Measurements from ENCODE around the gene KIAA0513. TPM values are rescaled to one million over a fixed set of nuclear protein-coding genes. Genes with fewer than 3 reads are reported as not detected.

Gene KIAA0513
- total and polyA plus RNA-seq, 2 experiments from 2014 or later: 5.3 to 5.4 TPM

- in situ Hi-C loops (cut with MboI): no loop called here
Measured at GRCh38 chr16:85107083-85107482, 79.5 kb downstream of the KIAA0513 start.

GRCh38 chr16:85107532-85107931, 79.9 kb downstream of the KIAA0513 start:
- Histone ChIP-seq H3K4me3 (no peak overlapping the region), H3F3A (ENCODE audit: insufficient read depth) (no peaks in the 10 kb centered on the region), H3K4me2 (ENCODE audit: unreplicated experiment) (no peak overlapping the region), H3K9me2 (ENCODE audit: insufficient read depth) (no peaks in the 10 kb centered on the region), H4K20me1 (ENCODE audit: insufficient read depth) (no peaks in the 10 kb centered on the region), H3K27me3 (replicated peaks; ENCODE audit: insufficient read depth) (no peaks in the 10 kb centered on the region; the same call in 1 of the 2 replicates), H2AFZ (no peak overlapping the region), H3K36me3 (ENCODE audit: low read depth) (no peaks in the 10 kb centered on the region), H3K9ac (no peak overlapping the region), H3K79me2 (ENCODE audit: insufficient read depth) (no peaks in the 10 kb centered on the region), H3K4me1 (ENCODE audit: insufficient read depth) (no peaks in the 10 kb centered on the region), H3K9me3 (ENCODE audit: low read depth) (no peaks in the 10 kb centered on the region), H3K27ac (no peak overlapping the region)
- TF ChIP-seq EZH2 (IDR thresholded peaks at IDR 0.05; ENCODE audit: insufficient read depth, poor library complexity, severe bottlenecking) (no peak), EZH2phosphoT487 (IDR thresholded peaks at IDR 0.05; ENCODE audit: insufficient read depth, low read depth) (no peak)
- WGBS, 2 experiments (ENCODE audit: low coverage in 1 of 2, low lambda C conversion rate in 2 of 2, missing lambda C conversion rate in 2 of 2): 75 to 76% methylated on average over 10 to 11 of the region's 11 CpGs
- DNase-seq: no peak
- in situ Hi-C loops (cut with MboI): no loop called here

More at GRCh38 chr16:85107083-85107482, 79.5 kb downstream of the KIAA0513 start:
- Histone ChIP-seq H3K27ac (no peak overlapping the region), H2AFZ (no peak overlapping the region), H3K79me2 (ENCODE audit: insufficient read depth) (no peaks in the 10 kb centered on the region), H3K9me2 (ENCODE audit: insufficient read depth) (no peaks in the 10 kb centered on the region), H4K20me1 (ENCODE audit: insufficient read depth) (no peaks in the 10 kb centered on the region), H3K27me3 (replicated peaks; ENCODE audit: insufficient read depth) (no peaks in the 10 kb centered on the region; the same call in none of the 2 replicates), H3K36me3 (ENCODE audit: low read depth) (no peaks in the 10 kb centered on the region), H3K4me1 (ENCODE audit: insufficient read depth) (no peaks in the 10 kb centered on the region), H3K9me3 (ENCODE audit: low read depth) (no peaks in the 10 kb centered on the region), H3K9ac (no peak overlapping the region), H3F3A (ENCODE audit: insufficient read depth) (no peaks in the 10 kb centered on the region), H3K4me2 (ENCODE audit: unreplicated experiment) (no peak overlapping the region), H3K4me3 (no peak overlapping the region)
- no peak for DNase-seq
- TF ChIP-seq EZH2phosphoT487 (IDR thresholded peaks at IDR 0.05; ENCODE audit: insufficient read depth, low read depth): no peak
- WGBS, 2 experiments (ENCODE audit: low coverage in 1 of 2, low lambda C conversion rate in 2 of 2, missing lambda C conversion rate in 2 of 2): 71 to 77% methylated on average over 9 of the region's 9 CpGs

GRCh38 chr16:85110105-85110504, 82.5 kb downstream of the KIAA0513 start:
- Histone ChIP-seq H3K36me3 (ENCODE audit: low read depth) (no peaks in the 10 kb centered on the region), H3K9ac (no peak overlapping the region), H3F3A (ENCODE audit: insufficient read depth) (no peaks in the 10 kb centered on the region), H3K79me2 (ENCODE audit: insufficient read depth) (no peaks in the 10 kb centered on the region), H3K4me2 (ENCODE audit: unreplicated experiment) (no peak overlapping the region), H2AFZ (no peak overlapping the region), H3K4me1 (ENCODE audit: insufficient read depth) (no peaks in the 10 kb centered on the region), H3K4me3 (no peak overlapping the region), H4K20me1 (ENCODE audit: insufficient read depth) (no peaks in the 10 kb centered on the region), H3K9me3 (ENCODE audit: low read depth) (no peaks in the 10 kb centered on the region), H3K27ac (no peak overlapping the region), H3K27me3 (replicated peaks; ENCODE audit: insufficient read depth) (no peaks in the 10 kb centered on the region; the same call in 1 of the 2 replicates), H3K9me2 (ENCODE audit: insufficient read depth) (no peaks in the 10 kb centered on the region)
- TF ChIP-seq EZH2 (IDR thresholded peaks at IDR 0.05; ENCODE audit: insufficient read depth, poor library complexity, severe bottlenecking): no peak
- no peak for TF ChIP-seq EZH2phosphoT487 (IDR thresholded peaks at IDR 0.05; ENCODE audit: insufficient read depth, low read depth)
- in situ Hi-C loops (cut with MboI): no loop called here
- no peak for DNase-seq
- WGBS, 2 experiments (ENCODE audit: low coverage in 1 of 2, low lambda C conversion rate in 2 of 2, missing lambda C conversion rate in 2 of 2): 98 to 99% methylated on average over 18 to 19 of the region's 19 CpGs

- Histone ChIP-seq H3K4me2 (ENCODE audit: unreplicated experiment) (no peak overlapping the region), H3K4me3 (no peak overlapping the region), H3F3A (ENCODE audit: insufficient read depth) (no peaks in the 10 kb centered on the region), H4K20me1 (ENCODE audit: insufficient read depth) (no peaks in the 10 kb centered on the region), H3K27ac (no peak overlapping the region), H3K36me3 (ENCODE audit: low read depth) (no peaks in the 10 kb centered on the region), H3K79me2 (ENCODE audit: insufficient read depth) (no peaks in the 10 kb centered on the region), H3K9ac (no peak overlapping the region), H3K4me1 (ENCODE audit: insufficient read depth) (no peaks in the 10 kb centered on the region), H3K27me3 (replicated peaks; ENCODE audit: insufficient read depth) (no peaks in the 10 kb centered on the region), H2AFZ (no peak overlapping the region), H3K9me3 (ENCODE audit: low read depth) (no peaks in the 10 kb centered on the region), H3K9me2 (ENCODE audit: insufficient read depth) (no peaks in the 10 kb centered on the region)
- WGBS, 2 experiments (ENCODE audit: low coverage in 1 of 2, low lambda C conversion rate in 2 of 2, missing lambda C conversion rate in 2 of 2): 69 to 74% methylated on average over 9 of the region's 9 CpGs
- TF ChIP-seq EZH2phosphoT487 (IDR thresholded peaks at IDR 0.05; ENCODE audit: insufficient read depth, low read depth) (no peak), EZH2 (IDR thresholded peaks at IDR 0.05; ENCODE audit: insufficient read depth, poor library complexity, severe bottlenecking) (no peak)
- in situ Hi-C loops (cut with MboI): no loop called here
- no peak for DNase-seq
Measured at GRCh38 chr16:85111184-85111583, 83.6 kb downstream of the KIAA0513 start.

- H3K4me1 ChIP-seq (ENCODE audit: insufficient read depth): no peaks in the 10 kb centered on the region
- H3F3A ChIP-seq (ENCODE audit: insufficient read depth): 0 out of 2 replicates have a peak, but pooled peaks cover 5% of the 10 kb centered on the region
- no peaks in the 10 kb centered on the region for H3K9me3 ChIP-seq (ENCODE audit: low read depth)
- no peak within 1 kb of the TSS for H3K4me2 ChIP-seq (ENCODE audit: unreplicated experiment)
- WGBS, 2 experiments (ENCODE audit: low coverage in 1 of 2, low lambda C conversion rate in 2 of 2, missing lambda C conversion rate in 2 of 2): 90 to 94% methylated on average over 14 to 15 of the region's 15 CpGs
- no peaks in the 10 kb centered on the region for H4K20me1 ChIP-seq (ENCODE audit: insufficient read depth)
- no peaks in the 10 kb centered on the region for H3K36me3 ChIP-seq (ENCODE audit: low read depth)
- no peak within 1 kb of the TSS for H2AFZ ChIP-seq
- no peaks in the 10 kb centered on the region for H3K79me2 ChIP-seq (ENCODE audit: insufficient read depth)
- no peaks in the 10 kb centered on the region for H3K27me3 ChIP-seq (replicated peaks; ENCODE audit: insufficient read depth)
- H3K9me2 ChIP-seq (ENCODE audit: insufficient read depth): no peaks in the 10 kb centered on the region
- TF ChIP-seq EZH2phosphoT487 (IDR thresholded peaks at IDR 0.05; ENCODE audit: insufficient read depth, low read depth) (no peak), EZH2 (IDR thresholded peaks at IDR 0.05; ENCODE audit: insufficient read depth, poor library complexity, severe bottlenecking) (no peak)
- DNase-seq: no peak
- in situ Hi-C loops (cut with MboI): no loop called here
- H3K4me3 ChIP-seq: no peak within 1 kb of the TSS
- H3K9ac ChIP-seq: no peak within 1 kb of the TSS
- H3K27ac ChIP-seq: no peak within 1 kb of the TSS
Measured at GRCh38 chr16:85112364-85112763, 84.8 kb downstream of the KIAA0513 start, which contains the start of gene CIBAR2. CIBAR2 (minus strand) TSS chr16:85112472; CDS start chr16:85112352, 120 bp downstream.

Data from GM23248 (cell line).